ENCODE data around the gene ANXA2. TPM values are rescaled to one million over a fixed set of nuclear protein-coding genes. Genes with fewer than 3 reads are reported as not detected.

ANXA2 gene
- total RNA-seq, 1 donor from 2014 or later: 1,291 TPM

GRCh38 chr15:60313906-60314305 is 83.9 kb downstream of the ANXA2 start:
- no peak for DNase-seq (ENCODE audit: low read depth)

- DNase-seq (ENCODE audit: low read depth): no peak
Observed at GRCh38 chr15:60307034-60307433, 90.8 kb downstream of the ANXA2 start.

GRCh38 chr15:60301024-60301423 is 96.8 kb downstream of the ANXA2 start:
- DNase-seq (ENCODE audit: low read depth): no peak

GRCh38 chr15:60299452-60300047 is 98.2 kb downstream of the ANXA2 start:
- DNase-seq (ENCODE audit: low read depth): no peak

Other genes with a start within 250 kb of the ANXA2 start
- 12.6 and 13.9 TPM in 2 replicates for gene ICE2, start 81.2 kb upstream of the ANXA2 start, total RNA-seq